Measurements from ENCODE around the gene ELL2.

ELL2 gene

DNA sequence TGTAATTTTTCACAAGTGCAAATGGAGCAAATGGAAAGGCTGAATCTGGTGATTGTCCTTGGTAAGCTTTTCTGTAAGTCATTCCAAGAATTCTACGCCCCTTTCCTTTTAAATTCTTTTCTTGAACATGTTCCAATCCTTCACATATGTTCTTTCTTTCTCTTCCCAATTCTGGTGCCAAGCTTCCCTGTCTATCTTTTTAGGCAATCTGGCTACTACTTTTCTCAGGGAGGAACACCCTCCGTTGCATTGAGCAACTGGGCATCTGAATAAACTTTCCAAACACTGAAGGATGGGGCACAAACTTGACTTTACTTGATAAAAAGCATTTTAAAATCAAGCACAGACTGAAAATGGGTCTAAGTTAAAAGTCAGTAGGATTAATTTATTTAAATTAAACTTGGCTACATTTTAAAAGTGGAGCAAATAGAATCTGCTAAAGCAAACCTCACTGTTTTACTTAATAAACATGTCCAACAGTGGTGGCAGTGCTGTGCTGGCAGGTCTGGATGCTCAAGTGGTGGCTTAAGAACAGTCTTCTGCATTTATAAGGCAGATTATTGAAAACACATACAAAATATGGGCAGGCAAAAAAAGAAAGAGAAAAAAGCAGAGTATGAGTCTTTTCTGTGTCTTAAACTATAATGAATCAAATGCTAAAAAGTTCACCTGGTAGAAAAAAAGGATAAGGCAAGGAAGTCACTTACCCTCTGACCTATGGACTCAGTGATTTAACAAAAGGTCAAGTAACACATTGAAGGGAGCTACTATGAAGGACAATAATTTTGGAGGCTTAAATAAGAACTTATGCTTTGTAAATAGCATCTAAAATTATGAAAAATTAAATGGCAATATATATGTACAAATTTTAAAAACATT, 5.4 kb downstream of the ELL2 start:
- DNase-seq (ENCODE audit: low spot score), result peak; percentile 74

DNA sequence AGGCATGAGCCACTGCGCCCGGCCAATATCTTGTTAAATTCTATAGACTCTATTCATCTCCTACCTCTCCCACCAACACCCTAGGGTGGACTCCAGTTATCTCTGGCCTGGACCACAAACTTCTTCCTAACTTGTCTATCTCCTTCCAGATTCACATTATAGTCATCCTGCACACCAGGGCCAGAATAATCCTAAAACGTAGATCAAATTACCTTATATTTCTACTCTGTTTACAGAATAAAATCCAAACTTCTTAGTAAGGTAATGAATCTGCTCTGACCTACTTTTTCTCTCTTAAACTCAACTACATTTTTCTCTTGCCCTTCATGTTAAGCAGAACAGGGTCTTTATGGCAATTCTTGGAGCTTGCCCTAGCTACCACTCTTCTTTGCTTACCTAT, 6.9 kb downstream of the ELL2 start:
- DNase-seq (ENCODE audit: low spot score), result no peak

DNA sequence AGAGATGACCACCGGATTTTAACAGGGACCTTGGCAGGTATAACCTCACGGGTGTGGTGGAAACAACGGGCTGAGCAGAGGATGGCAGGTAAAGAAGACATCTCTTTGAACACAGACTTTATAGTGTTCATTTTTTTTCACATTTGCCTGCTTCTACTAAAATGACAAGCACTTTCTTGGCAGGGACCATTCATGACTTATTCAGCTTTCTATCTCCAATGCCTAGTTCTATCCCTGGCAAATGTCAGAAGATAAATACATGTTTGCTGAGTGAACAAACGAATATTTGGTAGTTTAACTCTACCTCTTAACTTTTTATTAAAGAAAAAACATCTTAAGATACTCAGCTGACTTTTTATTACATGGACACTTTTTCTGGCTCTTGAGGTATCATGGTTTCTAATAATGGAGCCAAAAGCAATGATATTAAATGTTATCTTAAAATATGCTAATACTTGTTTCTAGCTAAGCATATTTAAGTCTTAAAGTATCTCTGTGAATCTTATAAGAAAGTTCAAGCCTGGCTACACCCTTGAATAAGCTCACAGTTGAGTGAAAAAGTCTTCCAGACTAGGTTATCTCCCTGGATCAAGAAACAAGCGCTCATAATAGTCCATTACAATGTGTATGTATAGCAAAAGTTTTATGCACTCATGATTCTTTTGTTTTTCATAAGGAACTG, 8.5 kb downstream of the ELL2 start:
- DNase-seq (ENCODE audit: low spot score), result no peak

DNA sequence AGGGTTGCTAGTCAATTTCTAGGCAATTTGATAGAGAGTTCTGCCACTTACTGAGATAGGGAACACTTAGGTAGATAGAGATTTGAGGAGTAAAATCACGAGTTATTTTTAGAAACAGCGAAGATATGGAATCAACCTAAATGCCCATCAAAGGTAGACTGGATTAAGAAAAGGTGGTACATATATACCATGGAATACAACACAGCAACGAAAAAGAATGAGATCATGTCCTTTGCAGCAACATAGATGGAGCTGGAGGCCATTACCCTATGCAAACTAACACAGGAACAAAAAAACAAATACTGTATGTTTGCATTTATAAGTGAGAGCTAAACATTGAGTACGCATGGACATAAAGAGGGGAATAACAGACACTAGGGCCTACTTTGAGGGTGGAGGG, 9.7 kb downstream of the ELL2 start:
- DNase-seq (ENCODE audit: low spot score), result no peak

DNA sequence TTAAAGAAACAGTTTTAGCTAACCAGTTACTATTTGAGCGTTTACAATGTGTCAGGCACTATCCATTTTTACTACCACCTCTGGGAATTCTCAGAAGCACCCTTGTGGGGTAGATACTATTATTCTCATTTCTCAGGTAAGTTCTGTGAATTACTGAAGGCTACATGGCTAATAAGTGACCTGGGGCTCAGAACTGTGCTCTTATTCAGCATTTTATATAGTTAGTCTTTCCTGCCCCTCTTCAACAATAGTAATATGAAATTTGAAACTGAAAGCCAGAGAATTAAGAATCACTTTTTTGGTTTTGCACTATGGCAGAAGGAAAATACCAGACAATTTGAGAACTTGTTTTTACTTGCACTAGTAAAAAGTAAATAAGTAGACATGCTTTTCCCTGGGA, 11.8 kb downstream of the ELL2 start:
- DNase-seq (ENCODE audit: low spot score), result no peak

DNA sequence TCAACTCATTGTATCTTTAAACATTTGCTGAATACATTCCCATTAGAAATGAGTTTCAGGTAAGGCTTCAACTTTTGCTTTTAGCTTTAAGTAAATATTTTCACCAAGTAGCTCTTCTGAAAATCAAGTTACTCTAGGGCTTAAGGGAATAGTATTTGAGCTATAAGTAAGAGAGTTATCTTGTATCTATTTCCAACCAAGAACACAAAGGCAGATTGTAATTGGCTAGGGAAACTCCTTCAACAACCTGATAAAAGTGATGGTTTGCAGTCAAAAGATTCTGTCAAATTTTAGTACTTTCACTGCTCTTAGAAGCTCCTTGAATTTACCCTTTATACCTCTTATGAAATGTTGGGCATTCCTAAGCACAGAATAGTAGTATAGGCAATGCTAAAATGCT, 13.0 kb downstream of the ELL2 start:
- no peak for DNase-seq (ENCODE audit: low spot score)

DNA sequence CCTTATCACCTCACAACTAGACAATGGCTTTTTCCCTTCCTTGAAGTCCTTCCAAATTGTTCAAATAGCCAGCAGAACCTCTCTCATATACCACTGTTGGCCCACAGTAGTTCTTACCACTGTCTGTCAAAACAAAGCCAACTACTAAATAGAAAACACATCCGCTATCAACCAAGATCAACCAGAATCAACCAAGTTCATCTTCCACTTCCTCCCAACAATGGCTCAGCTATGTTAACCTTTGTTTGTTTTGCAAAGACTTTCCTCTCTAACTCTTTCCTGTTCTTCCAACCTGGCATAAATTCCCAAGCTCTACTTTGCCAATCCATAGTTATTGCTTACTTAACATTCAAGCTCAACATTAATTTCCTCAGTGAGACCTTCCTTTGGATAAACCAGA, 15.2 kb downstream of the ELL2 start:
- no peak for DNase-seq (ENCODE audit: low spot score)

DNA sequence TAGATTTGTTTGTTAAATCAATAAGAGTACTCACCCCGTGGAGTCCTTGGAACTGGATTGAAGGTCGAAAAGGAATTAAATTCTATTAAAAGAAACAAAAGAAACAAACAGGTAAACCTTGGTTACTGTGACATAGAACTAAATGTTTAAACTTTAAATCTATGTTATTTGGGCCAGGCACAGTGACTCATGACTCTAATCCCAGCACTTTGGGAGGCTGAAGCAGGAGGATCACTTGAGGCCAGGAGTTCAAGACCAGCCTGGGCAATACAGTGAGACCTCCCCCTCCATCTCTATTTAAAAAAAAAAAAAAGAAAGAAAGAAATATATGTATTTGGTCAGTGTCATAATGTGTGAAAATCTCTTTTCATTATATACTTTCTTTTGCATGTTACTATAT, 18.7 kb downstream of the ELL2 start:
- DNase-seq (ENCODE audit: low spot score), result no peak

DNA sequence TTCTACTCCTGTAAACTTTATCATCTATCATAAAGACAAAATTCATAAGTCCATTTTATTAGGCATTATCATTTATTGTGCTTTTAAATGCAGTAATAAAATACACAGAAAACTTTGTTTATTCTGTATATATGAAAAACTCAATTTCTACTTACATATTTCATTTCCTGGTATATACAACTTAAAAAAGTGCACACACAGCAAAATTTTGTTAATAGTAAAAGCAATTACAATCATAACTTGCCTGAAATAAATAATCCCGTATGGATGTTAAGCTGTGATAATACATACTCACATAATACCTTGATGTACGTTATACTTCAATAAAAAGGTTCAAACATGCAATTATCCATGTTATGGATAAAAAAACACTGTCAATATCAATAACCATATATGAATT, 19.2 kb downstream of the ELL2 start:
- DNase-seq (ENCODE audit: low spot score), result no peak

DNA sequence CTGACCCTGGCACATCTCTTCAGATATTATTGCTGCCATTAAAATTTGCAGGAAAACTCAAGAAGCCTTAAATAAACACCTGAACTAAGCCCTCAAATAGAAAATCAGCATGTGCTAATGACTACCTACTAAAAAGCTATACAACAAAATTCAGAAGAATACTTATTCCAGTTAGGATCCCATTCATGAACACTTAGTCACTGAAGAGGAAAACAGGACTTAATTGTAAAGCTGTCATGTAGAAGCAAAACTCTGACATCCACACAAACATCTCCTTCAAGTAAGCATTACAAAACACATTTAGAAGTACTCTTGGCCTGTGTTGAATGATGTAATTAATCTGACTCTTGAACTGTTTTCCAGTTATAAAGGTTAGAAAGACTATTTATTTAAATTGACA, 19.9 kb downstream of the ELL2 start:
- no peak for DNase-seq (ENCODE audit: low spot score)

DNA sequence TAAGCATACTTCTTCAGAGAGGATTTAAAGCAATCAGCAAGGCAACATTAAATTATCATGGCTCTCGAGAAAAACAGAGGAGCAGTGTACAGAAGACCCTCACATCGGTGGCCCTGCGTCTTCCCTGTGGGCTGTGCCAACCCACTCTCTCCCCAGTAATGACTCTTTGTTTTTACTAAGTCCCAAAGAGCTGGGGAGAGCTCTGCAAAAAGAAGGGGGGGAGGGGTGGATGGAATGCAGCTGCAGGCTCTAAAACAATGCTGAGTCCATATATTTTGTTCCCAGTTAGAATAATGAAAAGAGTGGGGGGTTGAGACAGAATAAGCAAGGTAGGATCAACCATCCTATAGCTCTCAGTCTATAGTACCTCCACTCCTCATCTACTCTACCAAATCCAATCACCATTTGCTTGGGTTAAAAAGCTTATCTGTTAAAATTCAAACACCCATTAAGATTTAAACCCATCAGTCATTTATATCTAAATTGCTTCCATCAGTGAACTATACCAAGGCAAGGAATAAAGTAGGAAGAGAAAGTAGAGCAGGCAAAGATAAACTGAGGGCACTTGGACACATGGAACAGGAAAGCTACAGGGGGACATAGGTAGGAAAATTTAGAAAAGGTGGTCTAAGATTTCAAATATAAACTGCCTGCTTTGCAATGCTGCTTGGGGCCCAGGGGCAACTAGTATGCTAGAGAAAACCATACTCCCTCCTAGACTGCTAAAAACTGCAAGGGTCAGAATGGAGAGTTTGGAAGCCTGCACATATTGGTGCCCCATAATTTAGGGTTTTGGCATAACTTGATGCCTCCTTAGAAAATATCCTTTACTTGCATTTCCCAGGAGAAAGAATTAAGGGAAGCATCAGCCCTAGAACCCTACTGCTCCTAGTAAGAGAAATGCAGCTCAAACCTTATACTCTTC, 20.6 kb downstream of the ELL2 start:
- DNase-seq (ENCODE audit: low spot score), result no peak

DNA sequence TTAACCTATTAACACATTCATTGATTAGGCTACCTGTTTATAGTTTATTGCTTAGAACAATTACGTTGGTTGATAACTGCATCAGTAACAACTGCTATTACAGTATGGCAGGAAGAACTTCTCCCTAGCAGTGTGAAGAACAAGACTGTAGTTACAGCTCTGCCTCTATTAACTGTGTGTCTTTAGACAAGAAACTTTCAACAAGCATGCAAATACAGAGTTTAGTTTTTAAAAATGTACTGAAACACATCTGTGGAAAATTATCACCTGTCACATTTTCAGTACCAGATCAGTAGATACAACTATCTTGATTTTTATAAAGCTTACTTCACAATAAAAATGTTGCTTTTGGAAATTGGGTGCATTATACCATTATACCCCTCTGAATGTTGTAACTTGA, 22.2 kb downstream of the ELL2 start:
- DNase-seq (ENCODE audit: low spot score), result no peak

DNA sequence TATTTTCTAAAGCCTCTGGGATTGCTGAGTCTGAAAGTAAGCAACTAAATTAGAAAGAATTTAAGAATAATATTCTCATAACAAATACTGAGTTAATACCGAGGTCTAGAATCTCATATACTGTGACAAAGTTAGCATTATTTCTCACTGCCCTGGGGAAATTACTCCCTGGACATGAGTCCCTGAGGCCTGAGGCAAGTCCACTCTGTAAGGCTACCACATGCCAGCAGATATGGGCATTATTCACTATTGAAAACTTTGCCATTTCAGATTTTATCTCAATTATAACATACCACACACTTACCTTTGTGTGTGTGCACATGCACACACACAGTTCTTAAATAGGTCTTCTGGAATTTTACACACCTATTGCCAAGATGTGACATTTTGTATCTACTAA, 22.9 kb downstream of the ELL2 start:
- no peak for DNase-seq (ENCODE audit: low spot score)

DNA sequence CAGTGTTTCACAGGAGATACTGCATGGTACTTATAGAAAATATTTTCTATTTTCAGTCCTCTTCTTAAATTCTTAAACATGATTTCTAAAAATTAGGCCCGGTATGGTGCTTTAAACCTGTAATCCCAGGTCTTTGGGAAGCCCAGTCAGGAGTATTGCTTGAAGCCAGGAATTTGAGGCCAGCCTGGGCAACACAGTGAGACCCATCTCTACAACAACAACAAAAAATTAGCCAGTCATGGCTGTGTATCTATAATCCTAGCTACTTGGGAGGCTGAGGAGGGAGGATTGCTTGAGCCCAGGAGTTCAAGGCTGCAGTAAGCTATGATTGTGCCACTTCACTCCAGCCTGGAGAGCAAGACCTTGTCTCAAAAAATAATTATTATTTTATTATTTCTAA, 23.3 kb downstream of the ELL2 start:
- DNase-seq (ENCODE audit: low spot score), result no peak

DNA sequence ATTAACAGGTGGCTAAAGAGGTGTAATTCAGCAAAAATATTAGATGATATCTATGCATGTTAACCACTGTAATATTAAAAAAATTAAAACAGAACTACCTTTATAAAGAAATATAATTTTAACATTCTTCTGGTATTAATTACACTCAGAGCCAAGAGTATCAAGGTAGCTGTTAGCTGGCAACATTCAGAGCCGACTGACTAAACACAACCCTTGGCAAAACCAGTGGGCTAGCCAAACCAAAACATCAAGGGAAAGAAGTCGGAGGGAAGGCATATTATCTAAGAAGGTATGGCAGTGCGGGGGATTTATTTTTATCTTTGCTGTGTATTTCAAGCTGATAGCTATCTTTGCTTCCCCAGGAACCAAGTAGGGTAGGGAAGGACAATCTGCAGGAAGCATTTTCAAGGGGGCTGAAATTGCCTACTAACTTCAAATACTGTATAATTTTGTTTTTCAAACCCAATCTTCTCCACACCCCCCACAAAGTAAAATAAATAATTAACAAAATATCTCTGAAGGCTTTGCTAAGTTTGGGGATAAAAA, 24.0 kb downstream of the ELL2 start:
- DNase-seq (ENCODE audit: low spot score), result no peak

DNA sequence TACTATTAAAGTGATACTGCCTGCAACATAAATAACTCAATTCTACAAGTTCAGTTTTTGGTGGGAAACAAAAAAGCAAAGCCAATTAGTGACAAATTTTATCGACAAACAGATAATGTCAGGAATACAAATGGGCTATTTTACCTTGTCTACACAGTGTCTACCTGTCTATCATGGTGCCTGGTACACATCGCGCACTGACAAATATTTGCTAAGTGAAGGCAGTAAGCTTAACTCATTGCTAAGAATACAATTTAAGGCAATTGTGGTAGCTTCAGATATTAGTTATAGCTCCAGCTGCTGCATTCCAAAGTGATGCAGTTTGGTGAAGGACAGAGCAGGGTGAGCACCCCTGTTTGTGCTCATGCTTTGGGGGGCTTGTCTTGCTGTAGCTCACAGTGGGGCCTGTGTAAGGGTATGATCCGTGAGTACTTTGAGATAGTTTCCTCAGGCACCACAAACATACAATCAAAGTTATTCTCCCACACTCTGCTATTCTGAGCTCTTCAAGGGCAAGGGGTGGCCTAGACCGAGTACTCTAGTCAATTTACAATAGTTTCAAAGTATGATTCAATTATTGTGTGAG, 24.7 kb downstream of the ELL2 start:
- no peak for DNase-seq (ENCODE audit: low spot score)

DNA sequence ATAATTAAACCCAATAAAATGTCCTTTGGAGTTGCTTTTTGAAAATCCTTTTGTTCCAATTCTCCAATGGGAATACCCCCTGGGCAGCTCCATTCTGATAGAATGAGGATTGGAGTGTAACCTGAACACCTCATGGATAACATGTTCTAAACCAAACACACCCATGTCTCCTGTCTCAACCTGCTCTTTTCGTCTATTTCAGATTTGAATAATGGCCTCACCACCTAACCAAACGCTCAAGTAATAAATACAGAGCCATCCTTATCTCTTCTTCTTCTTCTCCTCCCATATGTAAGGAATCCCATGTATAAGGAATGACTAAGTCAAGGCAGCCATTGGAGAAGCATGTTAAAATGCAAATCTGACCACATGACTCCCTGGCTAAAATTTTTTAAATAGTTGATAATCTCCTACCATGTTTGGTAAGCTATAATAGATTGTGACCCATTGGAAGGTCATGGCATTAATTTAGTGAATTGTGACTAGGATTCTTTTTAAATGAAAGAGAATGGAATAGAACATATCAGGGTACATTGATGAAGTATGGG, 26.0 kb downstream of the ELL2 start:
- no peak for DNase-seq (ENCODE audit: low spot score)

DNA sequence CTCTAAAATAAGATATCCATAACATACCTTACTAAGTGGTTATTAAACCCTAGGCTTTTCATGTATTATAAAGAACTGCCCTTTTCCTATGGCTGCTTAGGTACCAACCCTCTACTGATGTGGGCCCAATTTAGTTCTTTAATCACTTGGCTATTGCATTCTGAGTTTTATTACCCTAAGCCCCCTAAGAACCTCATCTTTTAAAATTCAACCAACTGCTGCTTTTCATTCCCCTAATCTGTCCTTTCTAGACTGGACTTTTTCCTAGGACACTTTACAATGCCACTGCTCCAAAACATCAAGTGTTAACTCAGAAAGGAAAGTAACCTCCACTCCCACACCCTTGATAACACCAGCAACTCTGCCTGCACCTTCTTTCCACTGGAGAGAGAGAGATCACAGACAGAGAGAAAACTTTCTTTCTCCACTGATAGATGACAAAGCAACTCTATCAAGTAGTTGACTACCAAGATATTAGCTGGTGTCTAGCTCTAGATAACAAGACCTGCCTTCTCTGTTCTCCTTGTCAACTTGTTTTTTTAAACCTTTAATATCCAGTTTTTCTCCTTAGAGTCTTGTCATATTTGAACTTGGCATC, 27.3 kb downstream of the ELL2 start:
- DNase-seq (ENCODE audit: low spot score), result no peak

DNA sequence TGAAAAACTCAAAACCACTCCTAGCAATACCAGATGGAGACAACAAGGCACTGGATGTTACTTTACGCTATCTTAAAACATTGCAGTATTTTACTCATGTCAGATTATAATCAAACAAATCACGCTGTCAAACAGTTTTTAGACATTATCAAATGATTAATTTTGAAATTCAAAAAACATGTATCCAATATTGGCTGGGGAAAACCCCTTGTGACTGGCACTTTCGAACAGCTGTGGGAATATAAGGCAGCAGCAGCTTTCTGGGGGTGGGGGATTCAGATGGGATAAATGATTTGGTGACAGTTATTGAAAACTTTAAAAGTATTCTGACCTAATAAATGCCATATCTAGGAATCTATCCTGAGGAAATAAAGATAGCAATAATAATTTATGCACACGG, 28.7 kb downstream of the ELL2 start:
- DNase-seq (ENCODE audit: low spot score), result no peak

DNA sequence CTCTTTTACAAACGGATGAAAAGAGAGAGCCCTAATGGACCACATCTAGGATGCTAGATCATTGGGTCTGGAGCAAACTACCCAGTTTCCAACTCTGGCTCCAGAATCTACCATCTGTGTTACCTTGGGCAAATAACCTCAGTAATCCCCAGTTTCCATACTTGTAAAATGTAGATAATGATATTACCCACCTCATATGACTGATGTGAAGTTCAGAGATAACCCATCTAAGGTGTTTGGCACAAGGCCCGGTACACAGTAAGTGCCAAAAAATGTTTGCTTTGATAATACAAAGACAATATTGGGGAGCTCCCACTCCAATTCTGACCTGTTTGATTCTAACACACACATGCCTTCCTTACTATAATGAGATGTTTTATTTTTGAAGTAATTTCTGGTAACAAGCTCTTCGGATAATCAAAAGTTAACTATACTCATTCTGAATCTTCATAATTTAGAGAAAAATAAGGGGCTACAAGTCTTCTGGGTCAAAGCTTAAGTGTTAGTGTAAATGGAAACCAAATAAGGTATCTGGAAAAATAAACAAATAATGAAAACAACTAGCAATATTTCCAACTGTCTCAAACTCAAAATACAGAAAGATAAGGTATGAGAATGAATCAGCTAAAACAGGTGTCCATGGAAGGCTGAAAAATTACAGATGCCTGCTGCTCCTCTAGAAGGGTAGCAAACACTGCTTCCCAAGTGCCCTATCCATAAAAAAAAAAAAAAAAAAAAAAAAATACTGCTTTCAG, 30.4 kb downstream of the ELL2 start:
- DNase-seq (ENCODE audit: low spot score), result no peak
